Hematopoietic multipotent progenitor cell (in vitro differentiated cells): Measurements from ENCODE around the gene ABCG1. TPM values are rescaled to one million over a fixed set of nuclear protein-coding genes. Genes with fewer than 3 reads are reported as not detected.
"Not testable (repeated sequence)": the region's sequence is repeated elsewhere in the genome, so short reads cannot be mapped to it uniquely, and the experiment has no call there.

Source experiments
- DNase-seq, 3 donors: peaks; one replicate each; pipeline ENCODE4 v3.0.0-alpha.2; 2011 to 2015; ENCODE audit warnings: low read depth in 2 of 3, low spot score in 2 of 3
- total RNA-seq: library from RNA; depleted of rRNA; stranded (reverse); fragments of >200 nt; gene quantifications from one replicate; pipeline ENCODE4 v1.2.3, GENCODE V29; 2012

Gene ABCG1
- total RNA-seq, 1 donor: 45.5 TPM

DNA sequence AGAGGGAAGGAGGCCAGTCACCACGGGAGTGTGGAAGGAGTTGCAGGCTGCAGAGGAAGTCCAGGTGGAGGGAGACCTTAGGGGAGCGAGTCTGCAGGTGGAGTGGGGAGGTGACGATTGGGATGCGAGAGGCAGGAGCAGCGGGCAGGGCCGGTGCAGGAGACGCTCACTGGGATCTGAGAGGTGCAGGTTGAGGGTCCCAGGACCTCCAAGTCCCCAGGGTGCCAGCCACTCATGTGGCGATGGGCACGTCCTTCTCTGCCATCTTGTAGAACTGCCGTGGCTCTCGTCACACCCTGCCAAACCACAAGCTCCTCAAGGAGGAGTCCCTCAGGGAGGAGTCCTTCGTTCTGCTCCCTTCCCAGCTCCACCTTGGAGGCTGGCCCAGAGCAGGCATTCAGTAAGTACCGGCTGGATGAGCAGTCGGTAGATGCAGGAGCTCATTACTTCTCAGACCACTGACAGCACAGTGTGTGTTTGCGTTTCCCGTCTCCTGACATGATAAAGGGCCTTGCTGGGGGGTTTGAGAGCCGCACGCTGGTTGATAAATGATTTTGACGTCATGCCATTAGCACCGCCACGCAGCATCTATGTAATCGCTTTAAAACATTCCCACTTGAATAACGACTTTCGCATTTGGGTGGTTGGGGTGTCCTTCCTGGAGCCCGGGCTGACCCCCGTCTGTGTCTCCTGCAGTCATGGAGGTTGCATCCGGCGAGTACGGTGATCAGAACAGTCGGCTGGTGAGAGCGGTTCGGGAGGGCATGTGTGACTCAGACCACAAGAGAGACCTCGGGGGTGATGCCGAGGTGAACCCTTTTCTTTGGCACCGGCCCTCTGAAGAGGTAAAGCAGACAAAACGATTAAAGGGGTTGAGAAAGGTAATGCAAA, 68.5 kb downstream of the ABCG1 start:
- no peak for DNase-seq

DNA sequence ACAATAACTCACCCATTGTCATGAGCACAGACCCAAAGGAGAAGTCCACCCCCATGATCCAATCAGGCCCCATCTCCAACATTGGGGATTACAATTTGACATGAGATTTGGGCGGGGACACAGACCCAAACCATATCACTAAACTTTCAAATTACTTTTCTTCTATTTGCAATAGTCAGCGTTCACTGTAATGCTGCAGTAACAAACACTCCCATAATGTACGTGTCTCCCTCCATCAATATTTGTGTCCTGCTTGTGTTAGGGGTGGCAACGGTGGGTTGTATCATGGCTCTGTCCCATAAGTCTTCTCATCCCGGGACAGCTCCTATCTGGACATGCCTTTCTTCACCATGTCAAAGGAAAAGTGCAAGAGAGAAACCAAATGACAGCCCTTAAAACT, 70.0 kb downstream of the ABCG1 start:
- no peak for DNase-seq

DNA sequence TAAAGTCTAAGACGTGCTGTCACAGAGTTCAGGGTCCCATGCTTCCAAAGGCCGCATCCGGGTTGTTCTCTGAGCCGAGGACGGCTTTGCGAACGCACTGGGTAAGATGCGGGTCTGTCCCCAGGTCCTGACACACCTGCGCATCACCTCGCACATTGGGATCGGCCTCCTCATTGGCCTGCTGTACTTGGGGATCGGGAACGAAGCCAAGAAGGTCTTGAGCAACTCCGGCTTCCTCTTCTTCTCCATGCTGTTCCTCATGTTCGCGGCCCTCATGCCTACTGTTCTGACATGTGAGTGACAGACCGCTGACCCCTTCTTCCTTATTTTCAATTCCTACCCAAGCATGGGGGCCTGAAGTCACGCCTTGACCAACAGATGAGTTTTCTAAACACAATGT, 71.0 kb downstream of the ABCG1 start:
- no peak for DNase-seq

DNA sequence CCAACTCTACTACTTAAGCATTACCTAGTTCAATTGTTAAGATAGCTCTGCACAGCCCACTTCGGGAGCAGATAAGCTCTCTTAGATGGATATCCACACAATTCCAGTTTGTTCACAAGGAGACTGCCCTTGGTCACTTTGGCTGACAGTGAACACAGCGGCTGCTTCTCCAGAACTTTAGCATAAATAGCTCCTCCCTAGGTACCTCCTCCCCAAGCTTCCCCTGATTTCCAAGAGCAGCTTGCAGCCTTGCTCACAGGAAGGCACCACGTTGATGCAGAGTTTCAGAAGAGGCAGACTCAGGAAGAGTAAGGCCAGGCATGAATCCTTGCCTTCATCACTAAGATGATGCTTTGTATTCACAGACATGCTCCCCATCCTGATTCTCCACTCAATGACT, 71.6 kb downstream of the ABCG1 start:
- DNase-seq: no peak

DNA sequence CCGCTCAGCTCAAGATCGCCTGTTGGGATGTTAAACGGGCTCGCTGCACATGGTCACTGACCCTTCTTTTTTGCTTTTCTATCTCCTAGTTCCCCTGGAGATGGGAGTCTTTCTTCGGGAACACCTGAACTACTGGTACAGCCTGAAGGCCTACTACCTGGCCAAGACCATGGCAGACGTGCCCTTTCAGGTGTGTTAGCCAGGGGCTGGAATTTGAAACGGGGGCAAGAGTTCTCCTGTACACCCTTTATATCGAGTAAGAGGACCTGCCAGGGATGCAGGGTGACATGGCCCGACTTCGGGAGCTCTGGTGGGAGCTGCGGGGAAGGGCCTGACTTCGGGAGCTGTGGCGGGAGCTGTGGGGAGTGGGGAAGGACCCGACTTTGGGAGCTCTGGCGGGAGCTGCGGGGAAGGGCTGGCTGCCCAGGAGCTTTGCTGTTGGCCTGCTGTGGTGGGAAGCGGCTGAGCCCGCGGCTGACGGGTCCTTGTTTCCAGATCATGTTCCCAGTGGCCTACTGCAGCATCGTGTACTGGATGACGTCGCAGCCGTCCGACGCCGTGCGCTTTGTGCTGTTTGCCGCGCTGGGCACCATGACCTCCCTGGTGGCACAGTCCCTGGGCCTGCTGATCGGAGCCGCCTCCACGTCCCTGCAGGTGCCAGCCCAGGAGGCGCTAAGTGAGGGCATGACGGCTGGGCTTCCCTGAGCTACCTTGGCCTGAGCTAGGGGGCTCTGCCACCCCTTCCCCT, 72.2 kb downstream of the ABCG1 start:
- no peak for DNase-seq

DNA sequence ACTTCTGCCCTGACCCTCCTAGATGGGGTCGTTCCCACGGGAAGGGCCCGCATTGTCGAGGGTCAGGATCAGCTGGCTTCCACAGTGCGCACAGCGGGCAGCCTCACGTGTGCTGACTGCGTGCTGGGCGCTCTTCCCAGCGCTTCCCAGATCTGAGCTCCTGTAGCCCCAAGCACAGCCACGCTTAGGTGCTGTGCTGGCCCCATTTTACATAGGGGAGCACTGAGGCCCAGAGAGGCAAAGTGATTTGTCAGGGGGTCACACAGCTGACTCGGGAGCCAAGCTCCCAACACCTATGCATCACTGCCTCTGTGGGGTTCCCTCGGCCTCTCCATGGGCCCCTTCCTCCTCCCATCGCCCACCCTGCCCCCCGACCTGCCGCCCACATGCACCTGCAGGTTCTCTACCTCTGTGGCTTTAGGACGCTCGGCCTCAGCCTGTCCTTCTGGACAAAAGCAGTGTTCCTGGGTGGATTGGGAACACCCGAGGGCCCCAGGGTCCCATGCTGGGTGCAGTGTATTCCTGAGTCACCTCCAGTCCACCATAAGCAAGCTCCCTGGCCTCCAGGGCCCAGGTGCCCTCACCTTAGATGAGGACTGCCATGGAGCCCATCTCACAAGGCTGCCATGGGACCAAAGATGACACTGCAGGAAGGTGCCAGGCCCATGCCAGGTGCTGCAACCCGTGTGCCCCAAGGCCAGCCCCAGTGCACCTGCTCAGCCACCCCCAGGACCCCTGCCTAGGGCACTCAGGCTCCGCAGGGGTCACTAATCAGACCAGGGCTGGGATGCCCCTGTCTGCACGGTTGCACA, 73.0 kb downstream of the ABCG1 start:
- no peak for DNase-seq

DNA sequence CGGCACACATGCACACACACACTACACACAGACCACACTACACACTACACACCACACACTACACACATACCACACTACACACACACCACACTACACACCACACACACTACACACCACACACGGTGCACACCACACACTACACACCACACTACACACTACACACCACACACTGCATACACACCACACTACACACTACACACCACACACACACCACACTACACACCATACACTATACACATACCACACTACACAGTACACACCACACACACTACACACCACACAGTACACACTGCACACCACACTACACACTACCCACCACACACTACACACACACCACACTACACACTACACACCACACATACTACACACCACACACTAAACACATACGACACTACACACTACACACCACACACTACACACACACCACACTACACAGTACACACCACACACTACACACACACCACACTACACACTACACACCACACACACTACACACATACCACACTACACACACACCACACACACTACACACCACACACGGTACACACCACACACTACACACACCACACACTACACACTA, 73.7 kb downstream of the ABCG1 start:
- not testable (repeated sequence) for DNase-seq

DNA sequence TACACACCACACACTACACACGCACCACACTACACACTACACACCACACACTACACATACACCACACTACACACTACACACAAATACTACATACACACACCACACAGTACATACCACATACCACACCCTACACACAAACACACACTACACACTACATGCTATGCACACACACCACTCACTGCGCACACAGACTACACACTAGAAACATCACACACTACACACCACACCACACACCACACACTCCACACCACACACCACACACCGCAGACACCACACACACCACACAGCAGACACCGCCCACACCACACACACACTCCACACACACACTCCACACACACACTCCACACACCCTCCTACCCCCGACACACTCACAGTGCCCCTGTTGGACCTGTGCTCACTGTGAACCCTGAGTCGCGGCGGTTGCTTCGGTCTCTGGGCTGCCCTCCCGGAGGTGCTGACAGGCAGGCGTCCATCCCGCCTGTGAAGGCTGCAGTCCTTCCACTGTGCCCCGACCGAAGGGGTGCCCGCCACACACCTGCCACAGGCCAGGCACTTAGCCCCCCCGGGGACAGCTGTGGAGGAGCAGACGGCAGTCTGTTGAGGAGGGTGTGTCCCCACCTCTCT, 74.8 kb downstream of the ABCG1 start:
- DNase-seq: no peak

DNA sequence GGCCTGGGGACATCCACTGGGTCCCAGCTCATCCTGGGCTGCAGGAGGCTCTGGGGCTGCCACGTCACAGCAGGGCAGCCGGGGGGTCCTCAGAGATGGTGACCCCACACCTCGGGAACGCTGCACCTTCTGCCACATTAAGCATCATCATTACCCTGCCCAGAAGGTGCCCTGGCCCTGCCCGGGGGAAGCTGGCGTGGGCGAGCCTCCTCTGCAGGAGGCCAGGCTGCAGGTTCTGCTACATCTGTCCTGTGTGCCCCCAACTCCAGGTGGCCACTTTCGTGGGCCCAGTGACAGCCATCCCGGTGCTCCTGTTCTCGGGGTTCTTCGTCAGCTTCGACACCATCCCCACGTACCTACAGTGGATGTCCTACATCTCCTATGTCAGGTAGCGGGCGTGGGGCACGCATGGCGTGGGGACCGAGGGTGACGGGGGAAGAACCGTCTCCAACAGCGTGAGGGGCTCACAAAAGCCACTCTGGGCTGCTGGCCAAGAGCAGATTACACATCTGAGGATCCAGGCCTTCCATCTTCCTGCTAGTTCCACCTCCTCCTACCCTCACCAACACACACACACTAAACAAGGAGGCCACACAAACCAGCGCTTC, 75.4 kb downstream of the ABCG1 start:
- DNase-seq: no peak

DNA sequence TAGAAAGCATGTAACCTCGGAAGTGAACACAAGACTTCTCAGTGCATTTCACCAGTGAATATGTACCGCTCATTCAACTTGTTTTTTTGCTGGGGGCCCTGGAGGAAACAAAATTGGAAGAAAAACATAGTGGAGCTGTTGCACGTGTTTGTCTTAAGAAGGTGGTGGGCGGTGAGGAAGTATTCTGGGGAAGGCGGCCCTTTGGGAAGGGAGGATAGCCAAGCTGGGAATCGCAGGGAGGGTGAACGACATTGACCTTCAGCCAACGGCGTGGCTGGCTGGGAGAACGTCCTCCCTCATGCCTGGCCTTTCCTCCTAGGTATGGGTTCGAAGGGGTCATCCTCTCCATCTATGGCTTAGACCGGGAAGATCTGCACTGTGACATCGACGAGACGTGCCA, 76.9 kb downstream of the ABCG1 start:
- DNase-seq: no peak

DNA sequence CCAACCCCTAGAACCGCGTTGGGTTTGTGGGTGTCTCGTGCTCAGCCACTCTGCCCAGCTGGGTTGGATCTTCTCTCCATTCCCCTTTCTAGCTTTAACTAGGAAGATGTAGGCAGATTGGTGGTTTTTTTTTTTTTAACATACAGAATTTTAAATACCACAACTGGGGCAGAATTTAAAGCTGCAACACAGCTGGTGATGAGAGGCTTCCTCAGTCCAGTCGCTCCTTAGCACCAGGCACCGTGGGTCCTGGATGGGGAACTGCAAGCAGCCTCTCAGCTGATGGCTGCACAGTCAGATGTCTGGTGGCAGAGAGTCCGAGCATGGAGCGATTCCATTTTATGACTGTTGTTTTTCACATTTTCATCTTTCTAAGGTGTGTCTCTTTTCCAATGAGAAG, 77.6 kb downstream of the ABCG1 start:
- DNase-seq: no peak

DNA sequence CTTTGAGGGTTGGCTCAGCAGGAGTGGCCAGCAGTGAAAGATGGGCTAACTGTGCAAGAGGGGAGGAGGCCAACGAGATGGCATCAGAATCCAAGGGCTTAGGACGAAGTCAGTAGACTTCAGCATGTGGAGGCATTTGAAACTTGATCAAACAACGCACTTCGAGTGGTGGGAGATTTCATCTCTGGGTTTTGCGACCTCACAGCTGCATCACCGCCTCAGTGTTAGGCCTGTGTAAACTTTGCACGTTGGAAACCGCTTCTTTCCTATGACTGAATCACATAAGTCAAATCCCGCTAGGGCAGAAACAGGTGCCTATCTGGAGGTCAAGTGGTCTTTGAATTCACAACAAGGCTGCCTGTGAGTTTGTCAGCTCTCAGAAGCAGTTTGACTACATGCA, 78.4 kb downstream of the ABCG1 start:
- DNase-seq: no peak

DNA sequence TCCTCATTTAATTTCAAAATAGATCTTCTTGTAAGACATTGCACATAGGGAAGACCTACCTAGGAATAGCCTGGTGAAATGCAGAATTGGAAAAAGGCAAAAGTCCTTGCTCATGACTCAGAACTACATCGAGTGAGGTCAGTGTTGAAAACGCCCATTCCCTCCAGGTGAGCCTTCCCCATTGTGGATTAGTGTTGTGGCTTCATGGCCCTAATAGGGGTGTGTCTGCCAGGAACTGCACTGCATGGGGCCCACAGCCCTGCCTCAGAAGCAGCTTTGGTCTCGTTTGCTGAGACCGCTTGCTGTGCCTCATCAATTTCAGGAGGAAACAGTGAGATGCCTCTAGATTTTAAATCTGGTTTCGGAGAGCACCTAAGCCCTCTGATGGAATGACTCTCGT, 79.3 kb downstream of the ABCG1 start:
- no peak for DNase-seq

DNA sequence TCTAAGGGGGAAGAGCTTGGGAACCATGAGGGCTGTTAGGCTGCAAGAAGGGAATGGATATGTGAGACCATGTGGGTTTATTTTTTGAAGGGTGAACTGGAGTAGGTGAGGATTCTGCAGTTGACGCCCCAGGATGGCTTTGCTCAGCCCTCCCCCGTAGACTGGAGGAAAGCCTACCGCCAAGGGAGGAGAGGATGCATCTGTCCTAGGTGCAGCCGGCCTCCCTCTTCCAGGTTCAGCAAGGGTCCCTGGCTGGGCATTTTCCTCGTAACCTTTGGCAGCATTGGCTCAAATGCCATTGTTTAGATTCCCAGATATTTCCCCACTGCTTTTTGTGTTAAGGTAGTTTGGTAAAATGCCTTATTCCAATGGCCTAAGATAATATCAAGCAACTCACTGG, 79.7 kb downstream of the ABCG1 start:
- no peak for DNase-seq

DNA sequence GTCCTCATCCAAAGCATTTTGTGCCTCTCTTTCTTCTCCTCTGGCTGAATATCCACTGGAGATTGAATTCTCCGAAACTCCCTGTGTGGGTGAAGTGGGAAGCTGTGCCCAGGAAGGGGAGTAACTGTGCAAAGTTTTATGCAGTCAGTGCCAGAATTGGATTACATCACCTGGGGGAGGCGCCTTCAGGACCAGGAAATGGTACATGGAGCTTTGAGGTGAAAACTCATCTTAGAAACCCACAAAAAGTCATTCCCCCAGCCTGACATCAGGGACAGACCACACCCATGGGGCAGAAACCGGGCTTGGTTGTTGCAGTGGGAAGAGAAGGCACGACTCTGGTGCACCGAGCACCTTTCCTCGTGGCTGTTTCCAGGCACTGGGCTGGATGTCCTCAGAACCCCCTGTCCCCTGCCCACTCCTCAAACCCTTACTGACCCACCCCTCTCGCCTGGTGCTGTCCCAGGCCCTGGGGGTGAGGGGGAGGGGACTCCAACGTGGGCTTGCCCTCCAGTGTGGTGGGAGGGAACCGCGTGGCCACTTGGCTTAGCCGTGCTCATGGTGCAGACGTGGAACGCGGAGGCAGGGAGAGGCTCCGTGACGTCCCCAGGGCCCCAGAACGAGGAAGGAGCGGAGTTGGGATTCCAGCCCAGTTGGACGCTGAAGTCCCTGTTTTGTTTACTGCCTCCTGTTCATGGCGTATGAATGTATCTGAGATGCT, 80.5 kb downstream of the ABCG1 start:
- no peak for DNase-seq

DNA sequence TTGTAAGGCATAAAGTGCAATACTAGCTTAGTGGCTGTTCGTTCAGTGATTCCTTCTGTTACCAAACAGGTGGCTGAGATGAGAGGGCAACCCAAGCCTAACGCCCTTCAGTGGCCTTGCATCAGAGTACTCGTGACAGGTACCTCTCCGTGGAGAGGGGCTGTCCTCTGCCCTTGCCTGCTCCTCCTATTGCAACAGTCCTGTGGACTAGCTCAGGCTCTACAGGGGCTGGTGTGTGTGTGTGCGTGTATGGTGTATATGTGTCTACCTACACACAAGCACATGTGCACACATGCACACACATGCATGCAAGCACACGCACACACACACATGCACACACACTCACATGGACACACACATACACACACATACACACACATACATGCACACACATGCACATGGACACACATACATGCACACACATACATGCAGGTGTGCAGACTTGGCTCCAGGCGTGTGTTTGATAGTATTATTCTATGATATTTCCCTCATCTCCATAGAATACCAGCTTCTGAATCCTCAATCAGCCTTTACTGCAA, 81.2 kb downstream of the ABCG1 start:
- DNase-seq: no peak

DNA sequence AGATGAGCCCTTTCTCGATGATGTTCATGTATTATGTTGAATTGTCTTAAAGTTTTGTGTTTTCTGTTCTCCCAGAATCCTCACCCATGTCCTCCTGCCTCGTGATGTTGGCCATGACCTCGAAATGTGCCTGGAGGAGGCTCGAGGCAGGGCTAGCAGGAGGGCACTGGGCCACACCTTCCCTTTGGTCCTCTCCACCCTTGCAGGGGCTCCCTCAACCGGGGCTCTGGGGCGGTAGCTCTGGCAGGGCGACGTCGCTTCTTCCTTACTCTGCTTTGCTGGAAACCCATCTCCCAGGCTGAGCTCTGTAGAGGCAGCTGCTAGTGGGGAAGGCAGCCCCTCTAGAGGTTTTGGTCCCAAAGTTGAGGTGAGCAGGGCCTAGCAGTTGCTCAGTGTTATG, 82.0 kb downstream of the ABCG1 start:
- DNase-seq: no peak

DNA sequence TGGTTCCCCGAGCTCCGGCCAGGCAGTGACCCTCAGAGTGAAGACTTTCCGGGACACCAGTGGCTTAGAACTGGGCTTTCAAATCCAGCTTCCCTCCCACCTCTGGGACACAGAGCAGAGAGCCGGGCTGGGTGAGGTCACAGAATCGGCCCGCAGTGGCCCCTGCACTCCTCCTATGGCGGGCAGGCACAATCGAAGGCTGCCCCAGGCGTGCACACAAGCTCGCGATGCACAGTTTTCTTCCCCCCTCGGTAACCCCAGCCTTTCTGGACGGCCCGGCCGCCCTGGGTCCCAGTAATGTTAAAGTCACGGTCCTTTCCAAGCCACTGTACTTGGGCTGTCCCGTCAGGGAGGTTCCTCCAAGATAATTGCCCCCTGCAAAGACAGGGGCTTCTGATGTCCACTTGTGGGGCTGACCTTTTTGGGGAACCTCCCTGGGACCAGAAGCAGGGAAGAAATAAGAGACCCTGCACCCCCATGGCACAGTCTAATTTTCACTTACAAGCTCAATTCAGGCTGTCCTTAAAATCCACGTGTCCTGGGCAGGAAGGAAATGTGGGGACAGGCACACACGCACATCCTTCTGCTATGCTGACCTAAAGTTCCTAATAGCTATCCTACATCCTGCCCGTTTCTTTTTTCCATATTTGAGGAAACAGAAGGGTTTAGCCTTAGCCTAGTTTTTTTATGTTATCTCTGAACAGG, 82.6 kb downstream of the ABCG1 start:
- DNase-seq: no peak
